Measurements from ENCODE around the gene GNPDA1.

DNA sequence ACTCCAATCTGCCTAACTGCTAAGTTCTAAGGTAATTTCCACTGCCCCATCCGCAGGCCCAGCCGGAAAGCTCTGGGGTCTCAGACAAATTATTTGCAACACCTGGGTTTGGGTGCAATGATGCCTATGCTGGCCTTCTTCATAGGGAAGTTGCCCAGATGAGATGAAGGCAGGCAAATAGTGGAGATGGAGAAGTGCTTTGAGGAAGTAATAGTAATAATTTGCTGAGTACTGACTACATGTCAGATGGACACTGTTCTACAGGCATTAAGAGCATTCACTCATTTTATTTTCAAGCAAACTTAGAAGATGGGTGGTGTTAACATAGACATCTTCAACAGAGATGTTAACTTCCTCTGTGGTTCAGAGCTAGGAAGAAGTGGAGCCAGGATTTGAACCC, 58.6 kb downstream of the GNPDA1 start:
- TF ChIP-seq, protein P1, sequence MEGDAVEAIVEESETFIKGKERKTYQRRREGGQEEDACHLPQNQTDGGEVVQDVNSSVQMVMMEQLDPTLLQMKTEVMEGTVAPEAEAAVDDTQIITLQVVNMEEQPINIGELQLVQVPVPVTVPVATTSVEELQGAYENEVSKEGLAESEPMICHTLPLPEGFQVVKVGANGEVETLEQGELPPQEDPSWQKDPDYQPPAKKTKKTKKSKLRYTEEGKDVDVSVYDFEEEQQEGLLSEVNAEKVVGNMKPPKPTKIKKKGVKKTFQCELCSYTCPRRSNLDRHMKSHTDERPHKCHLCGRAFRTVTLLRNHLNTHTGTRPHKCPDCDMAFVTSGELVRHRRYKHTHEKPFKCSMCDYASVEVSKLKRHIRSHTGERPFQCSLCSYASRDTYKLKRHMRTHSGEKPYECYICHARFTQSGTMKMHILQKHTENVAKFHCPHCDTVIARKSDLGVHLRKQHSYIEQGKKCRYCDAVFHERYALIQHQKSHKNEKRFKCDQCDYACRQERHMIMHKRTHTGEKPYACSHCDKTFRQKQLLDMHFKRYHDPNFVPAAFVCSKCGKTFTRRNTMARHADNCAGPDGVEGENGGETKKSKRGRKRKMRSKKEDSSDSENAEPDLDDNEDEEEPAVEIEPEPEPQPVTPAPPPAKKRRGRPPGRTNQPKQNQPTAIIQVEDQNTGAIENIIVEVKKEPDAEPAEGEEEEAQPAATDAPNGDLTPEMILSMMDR (IDR thresholded peaks at IDR 0.05): no peak
- no peak for TF ChIP-seq POLR2A (IDR thresholded peaks at IDR 0.05)
